NCI-H446 (cell line): ENCODE data around the gene CREB5.
"Not testable (repeated sequence)": the region's sequence is repeated elsewhere in the genome, so short reads cannot be mapped to it uniquely, and the experiment has no call there.

Experiments
- DNase-seq, 2 experiments: peaks; one replicate each; lab custom pipeline; 2025; lab: John Stamatoyannopoulos, UW

The CREB5 gene

DNA sequence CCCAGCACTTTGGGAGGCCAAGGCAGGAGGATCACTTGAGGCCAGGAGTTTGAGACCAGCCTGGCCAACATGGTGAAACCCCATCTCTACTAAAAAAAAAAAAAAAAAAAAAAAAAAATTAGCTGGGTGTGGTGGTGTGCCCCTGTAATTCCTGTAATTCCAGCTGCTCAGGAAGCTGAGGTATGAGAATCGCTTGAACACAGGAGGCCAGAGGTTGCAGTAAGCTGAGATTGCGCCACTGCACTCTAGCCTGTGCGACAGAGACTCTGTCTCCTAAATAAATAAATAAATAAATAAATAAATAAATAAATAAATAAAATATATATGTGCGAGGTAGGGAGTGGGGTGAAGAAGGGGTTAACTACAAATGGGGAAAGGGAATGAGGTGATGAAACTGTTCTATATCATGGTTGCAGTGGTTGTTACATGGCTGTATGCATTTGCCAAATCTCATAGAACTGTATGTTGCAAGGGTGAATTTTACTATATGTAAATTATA lies 199.1 kb downstream of the CREB5 start:
- DNase-seq = not testable (repeated sequence)

DNA sequence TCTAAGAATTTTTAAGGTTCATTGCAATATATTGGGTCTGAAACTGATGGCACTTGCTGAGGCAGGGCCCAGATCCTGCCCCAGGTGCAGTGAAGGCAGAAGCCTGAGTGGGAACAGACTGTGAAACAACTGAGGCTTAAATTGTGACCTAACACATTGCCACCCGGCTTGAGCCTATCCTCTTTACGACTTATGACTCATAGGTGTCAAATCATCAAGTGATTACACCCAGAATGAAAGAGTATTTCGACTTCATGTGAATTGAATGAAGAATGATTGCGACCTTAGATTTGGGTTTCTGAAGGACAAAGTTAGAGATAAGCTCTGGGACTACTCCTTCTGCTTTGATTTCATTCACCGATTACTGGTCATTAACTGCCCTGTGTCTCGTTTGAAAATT lies 200.9 kb downstream of the CREB5 start:
- DNase-seq = no peak

DNA sequence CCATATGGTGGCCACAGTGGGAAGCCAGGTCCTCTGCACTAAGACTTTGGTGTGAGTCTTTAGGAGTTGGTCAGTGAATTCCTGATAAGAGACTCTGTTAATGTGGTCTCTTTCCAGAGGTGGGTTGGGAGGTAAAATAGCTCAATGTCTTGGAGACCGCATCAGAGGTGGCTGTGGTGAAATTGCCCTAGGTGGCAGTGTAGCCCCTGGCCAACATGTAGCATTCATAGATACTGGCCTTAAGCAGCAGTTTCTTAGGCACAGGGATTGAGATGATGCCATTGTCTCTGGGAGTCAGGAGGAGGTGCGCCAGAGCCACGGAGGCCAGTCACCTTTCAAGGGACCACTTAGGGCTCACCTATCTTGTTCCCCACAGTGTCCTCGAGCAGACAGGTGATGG lies 202.8 kb downstream of the CREB5 start:
- DNase-seq = peak in 1 of 2 experiments; percentile 14

DNA sequence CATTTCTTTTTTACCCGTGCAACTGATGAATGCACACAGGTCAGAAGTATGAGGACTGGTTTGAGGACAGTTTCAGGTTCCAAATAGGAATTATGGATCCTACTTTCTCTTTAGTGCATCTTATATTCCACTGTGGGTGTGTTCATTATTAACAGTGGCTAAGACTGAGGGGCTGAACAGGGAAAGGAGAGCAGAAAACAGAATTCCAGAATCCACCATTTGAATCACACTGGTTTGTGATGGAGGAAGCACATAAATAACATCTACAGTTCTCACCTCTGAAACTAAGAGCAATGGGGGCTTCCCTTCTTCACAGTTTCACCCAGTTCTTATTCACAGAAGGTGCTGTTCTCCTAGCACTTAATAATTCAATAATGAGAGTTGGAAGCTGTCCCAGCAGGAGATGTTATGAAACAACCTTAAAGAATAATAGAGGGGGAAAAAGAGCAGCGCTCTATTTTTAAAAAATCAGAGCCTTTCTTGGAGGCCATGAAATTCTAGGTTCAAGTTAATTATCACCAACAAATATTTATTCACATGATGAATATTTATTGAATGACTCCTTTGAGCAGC lies 205.1 kb downstream of the CREB5 start:
- no peak for DNase-seq

DNA sequence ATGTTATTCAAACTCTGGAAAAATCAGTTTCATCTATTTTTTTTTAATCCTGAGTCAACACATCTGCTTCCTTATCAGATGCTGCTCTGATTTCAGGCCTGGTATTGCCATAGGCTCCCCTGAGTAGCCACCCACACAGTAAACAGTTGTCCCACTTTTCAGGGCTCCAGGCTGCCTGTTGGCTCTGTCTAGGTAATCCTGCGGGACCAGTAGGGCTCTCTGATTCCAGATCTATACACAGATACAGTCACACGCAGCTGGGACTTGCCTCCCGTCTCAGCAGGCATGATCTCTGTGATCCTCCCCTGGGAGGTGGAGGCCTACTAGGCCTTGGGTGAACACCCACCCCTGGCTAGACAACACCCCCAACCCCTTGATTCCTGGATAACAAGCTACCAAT lies 206.1 kb downstream of the CREB5 start:
- no peak for DNase-seq

DNA sequence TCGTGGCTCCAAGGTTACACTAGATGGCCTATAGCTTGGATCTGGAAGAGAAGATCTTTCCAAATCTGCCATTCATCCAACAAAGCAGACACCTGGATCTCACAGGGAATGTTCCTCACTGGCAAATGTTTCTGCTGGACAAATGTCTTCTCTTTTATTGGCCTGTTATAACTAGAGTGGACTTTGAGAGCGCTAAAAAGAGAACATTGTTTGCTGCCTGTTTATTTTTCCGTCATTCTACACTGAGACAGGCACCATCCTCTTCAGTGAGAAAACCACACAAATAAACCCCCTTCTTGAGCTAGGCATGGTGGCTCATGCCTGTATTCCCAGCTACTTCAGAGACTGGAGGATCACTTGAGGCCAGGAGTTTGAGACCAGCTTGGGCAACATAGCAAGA lies 206.9 kb downstream of the CREB5 start:
- DNase-seq = no peak

DNA sequence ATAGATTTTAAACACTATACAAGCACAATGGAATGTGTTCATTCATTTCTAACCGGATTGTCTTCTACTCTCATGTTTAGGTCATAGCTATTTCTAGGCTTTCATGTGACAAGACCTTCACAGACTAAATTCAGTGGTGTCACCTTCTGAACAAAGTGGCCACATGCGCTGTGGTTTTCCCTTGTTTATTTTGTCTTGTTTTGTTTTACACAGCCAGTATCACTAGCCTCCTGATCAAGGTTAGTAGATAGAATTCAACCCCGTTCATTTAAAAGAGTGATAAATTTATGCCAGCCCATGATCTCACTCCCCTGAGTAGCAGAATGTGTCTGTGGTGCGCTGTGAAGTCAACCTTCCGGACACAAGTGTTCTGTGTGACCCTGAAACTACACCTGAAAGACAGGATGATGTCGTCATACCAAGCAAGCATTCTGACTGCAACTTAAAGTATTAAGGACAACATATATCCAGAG lies 209.1 kb downstream of the CREB5 start:
- no peak for DNase-seq

DNA sequence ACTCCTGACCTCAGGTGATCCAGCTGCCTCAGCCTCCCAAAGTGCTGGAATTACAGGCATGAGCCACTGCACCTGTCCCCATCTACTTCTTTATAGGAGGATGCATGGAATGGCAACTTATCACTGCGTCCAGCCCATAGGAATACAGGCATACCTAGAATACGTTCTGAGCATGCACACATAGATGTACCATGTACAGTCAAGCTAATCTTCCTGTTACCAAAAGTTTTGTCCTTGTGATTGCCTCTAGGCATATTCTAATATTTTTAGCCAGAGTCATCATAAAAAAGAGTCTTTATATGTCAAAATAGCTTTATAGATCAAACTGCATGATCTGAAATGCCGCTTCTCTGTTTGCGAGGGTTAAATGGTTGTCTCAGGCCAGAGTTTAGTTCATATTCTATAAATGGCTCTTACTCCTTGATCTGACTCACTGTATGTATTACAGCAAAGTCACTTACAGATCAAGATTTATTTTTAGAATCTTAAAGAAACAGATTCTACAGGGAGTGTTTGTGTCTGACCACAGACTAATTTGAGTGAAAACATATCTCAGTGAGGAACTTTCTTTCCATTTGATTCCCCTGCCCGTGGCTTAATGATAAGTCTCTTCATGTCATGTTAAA lies 210.9 kb downstream of the CREB5 start:
- DNase-seq = no peak

DNA sequence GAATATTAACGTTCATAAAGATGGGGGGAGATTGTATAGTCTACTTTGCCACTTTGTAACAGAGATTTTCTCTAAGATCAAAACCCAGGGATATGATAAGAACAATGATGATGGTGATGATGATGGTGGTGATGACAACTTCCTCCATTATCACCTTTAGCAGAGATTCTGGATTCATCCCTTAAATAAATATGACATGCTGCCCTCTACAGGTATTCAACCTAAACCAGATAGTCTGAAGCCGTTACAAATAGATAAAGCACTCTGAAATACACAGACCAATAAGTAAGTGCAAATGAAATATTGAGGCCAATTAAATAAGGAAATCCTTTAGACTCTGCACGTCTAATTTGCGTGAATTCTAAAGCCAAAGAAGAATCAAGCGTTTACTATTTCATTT lies 211.5 kb downstream of the CREB5 start:
- DNase-seq = no peak

DNA sequence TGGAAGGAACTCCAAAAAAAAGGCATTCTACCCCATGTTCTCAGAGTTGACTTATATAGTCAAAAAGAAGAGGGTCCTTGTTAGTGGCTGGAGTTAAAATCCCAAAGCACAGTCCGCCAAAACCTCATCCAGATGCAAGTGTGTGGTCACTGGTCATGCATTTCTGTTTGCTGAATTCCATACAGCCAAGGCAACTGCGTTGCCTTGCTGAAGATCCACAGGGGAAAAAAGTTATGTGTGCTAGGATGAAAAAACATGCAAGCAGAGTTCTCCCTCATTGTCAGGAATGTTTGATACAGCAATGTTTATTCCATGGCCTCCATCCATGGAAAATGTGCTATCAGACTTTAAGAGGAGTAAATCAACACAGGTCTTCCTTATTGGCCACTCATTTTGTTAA lies 213.1 kb downstream of the CREB5 start:
- DNase-seq = no peak

DNA sequence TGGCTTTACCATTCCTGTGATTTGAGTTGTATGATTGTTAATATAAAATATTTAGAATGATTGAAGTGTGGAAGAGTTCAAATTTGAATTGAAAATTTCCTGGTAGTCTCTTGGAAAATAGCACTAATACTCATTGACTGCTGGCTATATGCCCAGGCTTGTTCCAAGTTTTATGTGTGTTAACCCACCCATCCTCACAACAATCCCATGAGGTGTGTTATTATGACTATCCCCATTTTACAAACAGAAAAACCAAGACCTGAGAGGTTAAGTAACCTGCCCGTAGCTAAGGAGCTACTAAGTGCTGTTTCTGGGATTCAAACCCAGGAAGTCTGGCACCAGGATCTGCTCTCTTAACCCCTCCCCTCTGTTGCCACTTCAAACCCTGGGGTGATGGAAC lies 213.9 kb downstream of the CREB5 start:
- DNase-seq = no peak

DNA sequence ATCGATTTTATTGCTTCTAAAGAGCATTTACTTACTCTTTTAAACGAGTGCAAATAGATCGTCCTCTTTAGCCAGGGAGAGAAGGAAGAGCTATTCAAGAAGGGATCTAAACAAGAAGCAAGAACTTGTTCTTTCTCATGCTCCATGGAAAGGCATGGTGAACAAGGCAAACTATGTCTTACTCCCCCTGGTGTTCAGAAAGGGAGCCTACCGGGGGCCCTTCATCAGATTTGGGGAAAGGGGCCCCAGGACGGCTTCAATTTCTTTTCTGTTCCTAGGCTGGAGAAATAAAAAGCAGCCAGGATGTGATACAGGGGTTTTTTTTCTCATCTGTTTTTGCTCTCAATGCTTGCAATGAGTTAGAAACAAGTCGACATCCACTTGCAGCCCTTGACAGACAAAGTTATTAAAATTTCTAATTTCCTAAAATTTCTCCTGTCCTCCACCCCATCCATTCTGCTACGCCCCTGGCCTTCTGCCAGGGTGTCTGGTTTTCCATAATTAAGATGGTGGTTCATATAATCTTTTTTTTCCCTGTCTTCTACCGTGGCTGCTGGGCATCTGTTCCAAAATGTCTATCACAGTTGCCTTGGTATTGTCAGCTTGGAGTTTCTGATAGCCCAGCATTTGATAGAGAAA lies 214.4 kb downstream of the CREB5 start:
- DNase-seq = peak in 1 of 2 experiments; percentile 6

DNA sequence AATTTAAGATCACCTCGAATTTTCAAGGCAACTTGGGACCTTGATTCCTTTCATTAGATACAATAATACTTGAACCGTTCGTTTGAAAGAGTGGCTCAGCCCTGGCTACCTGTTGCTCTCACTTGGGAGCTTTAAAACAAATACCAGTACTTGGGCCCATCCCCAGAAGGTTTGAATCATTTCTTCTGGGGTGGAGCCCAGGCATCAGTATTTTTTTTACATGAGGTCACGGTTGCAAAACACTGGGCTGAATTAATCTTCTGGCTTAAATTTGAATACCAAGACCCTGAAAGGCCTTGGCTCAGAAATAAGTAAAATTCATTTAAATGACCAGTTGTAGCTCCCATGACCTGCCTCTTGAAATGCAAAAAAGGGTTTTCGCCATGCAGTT lies 214.9 kb downstream of the CREB5 start:
- DNase-seq = no peak

DNA sequence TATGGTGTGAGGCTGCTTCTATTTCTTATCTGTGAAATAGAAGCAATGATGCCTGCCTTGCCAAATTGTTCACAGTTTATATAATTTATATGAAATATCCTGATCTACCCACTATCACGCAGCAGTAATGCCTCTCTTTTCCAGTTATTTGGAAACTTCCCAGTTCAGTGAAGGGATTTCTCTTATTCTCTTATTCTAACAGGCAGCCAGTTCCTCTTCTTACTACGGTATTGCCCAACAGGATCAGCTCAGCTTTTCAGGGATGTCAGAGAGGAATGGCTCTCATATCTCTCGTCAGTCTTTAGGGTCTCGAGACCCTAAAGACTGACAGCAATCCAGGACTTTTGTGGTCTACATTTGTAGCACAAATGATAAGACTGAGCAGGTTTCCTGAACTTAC lies 215.6 kb downstream of the CREB5 start:
- no peak for DNase-seq

DNA sequence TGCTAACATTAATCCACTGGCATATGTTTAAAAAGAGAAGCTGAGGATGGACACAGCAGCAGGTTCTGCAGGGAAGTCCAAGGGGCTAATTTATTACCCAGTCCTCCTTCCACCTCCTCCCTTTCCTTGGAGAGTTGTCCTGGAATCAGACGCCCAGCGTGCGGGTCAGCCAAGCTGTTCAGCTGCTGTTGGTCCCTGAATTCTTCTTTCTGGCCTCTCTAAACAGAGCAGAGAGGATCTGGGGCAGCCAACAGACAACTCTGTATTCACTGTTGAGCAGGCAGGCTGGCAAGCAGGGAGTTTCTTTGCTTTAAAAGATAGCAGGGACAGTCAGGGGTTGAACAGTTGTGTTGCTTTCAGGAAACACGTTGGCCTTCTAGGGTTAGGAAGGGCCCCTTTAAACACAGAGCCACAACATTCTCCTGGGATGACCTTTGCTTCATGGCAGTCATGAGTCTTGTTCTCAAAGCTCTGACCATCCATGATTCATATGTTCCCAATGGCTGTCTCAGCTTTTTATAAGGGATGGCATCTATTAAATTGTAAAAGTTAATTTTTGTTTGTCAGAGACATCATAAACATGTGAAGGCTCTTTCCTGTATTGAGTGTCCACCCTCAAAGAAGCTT lies 217.0 kb downstream of the CREB5 start:
- no peak for DNase-seq

DNA sequence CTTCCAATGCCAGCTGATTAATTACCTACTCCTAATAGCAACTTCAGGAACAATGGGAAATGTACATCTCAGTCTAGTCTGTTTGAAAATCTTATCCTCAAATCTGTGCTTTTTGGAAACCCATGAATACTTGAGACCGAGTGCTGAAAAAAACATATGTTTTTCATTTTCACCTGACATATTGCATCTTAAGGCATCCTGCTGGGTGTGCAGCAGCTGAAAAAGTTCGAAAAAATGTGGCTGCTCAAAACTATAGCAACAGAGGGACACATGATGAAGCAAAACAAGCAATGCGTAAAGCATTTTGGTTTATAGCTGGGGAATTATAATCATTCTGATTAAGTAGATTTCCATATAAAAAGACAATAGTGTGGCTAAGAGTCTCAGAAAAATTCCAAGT lies 218.0 kb downstream of the CREB5 start:
- no peak for DNase-seq

DNA sequence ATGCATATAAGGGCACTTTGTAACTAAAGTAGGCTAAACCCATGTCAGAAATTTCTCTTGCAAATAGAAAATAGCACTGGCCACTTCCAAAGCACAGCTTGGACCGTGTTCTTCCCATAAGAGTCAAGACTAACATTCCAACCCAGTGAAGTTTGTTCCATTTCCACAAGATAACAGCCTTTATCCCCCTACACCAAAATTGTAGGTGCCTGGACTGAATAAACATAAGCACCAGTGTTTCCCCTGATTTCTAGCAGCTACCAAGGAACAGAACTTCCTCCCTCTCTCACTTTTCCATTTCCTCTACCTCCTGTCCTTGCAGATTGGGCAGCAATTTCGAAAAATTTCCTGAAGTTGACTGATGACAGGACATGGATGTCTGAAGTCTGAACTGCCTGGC lies 219.7 kb downstream of the CREB5 start:
- no peak for DNase-seq

DNA sequence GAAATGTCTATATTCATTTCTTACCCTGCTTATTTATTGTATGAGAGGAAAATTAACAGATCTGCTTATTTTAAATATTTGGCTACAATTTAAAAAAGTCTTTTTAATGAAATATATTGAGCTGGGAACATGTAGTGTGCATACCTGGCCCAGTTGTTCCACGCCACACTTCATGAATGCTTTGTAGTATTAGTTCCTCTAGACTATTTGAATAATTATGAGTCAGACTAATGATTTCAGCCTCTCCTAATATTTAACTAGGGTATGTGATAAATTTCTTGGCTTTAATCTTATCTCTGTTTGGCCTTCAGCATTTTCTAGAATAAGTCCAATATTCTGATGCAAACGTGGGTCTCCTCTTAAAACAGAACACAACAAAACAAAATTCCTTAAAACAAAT lies 226.6 kb downstream of the CREB5 start:
- no peak for DNase-seq

DNA sequence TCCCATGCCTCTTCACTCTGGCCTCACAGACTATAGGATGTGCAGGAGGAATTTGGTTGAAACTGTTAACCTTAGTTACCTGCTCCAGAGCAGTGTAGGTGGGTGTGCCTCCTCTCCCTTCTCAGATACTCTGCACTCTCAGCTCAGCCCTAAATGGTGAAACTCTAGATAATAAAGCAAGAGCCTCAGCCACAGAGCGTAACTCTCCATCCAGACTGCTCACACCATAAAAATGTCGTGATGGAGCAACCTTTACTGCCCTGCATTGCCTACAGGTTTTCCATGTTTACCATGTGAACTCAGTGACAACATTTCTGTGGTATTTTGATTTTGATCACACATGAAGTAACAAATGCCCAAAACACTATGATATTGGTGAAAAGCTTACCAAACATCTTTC lies 227.7 kb downstream of the CREB5 start:
- no peak for DNase-seq

DNA sequence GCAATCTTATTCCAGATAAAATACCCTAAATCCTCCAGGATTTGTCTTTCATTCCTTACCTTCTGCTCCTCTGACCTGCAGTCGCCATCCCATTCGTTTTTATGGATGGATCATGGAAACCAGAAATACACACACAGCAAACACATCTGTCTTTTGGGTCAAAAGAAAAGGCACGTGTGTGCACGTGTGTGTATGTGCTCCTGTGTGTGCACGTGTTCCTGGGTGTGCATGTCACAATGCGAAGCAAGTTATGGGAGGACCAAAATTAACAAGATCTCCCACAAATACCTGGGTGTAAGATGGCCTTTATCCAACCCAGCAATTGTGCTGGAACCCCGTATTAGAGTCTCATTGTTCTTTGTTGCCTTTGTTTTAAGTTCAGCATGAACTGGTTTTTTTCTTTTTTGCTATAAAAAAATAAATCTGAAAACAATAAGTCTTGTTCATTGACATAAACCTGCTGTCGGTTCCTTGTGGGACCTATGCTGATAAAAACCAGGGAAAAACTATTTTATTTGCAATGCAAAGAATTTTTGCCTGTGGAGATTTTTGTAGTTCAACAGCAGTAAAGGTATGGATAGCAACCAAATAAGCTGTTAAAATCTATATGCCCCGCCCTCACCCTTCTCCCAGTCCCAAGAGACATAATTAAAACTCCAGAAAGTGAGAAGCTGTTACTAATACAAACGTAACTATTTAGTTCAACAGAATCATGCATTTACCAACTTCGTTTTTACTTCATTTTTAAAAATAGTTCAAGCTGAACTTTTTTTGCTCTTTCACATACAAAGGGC lies 229.6 kb downstream of the CREB5 start:
- DNase-seq = no peak

DNA sequence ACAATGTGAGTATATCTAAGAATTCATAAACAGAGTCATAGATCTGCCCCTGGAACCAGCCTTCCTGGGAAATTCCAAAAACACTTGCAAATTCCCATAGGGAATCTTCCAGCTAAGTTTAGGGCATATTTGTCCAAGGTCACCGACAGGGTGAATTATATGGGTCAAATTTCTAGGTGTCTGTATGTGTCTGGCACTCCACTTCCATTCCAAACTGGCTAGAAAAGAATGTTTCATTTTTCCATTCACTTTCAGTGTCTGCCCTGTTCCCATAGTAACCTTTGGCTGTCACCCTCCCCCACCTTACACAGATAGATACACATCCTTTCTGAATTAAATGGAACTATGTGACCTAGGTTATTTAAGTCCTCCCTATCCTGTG lies 230.9 kb downstream of the CREB5 start:
- no peak for DNase-seq

DNA sequence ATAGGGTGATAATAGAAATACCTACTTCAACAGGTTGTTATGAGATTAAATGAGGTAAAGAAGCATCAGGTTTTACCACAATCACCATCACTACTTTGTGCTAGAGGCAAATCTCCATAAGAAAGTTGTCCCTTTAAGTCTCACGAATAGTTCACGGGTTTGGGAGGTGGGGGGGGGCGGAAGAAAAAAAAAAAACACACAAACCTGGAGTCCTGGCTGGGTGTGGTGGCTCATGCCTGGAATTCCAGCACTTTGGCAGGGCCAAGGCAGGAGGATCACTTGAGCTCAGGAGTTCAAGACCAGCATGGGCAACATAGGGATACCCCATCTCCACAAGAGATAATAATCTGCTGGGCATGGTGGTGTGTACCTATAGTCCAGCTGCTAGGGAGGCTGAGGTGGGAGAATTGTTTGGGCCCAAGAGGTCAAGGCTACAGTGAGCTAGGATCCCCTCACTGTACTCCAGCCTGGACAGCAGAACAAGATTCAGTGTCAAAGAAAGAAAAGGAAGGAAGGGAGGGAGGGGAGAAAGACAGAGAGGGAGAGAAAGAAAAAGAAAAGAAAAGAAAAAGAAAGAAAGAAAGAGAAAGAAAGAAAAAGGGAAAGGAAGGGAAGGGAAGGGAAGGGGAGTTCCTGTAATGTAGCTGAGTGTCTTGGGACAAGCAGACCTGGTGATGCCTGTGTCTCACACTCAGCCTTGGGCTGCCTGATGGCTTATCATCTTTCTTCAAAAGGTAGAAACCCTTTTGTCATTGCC lies 231.4 kb downstream of the CREB5 start:
- DNase-seq = no peak
